B cell (primary cell): Measurements from ENCODE around the gene NOP9. TPM values are rescaled to one million over a fixed set of nuclear protein-coding genes. Genes with fewer than 3 reads are reported as not detected.
A peak's percentile ranks its signal among the peaks of the same experiment; 100 is the strongest.

Experiments used
- ATAC-seq: fragments of 200-7000 bp; cut with Tn5 transposase; one replicate; pipeline ENCODE4 v1.10.0; 2021; ENCODE audit warnings: low read depth, mild to moderate bottlenecking, moderate number of reproducible peaks, moderate library complexity
- CTCF ChIA-PET: fragments of 350-600 bp; sonication (Branson Sonifier 250); formaldehyde crosslinking; loops from one replicate; lab custom pipeline; 2021; ENCODE audit warnings: antibody characterized with exemption, inconsistent platforms; lab: Charles Lee
- POLR2A ChIA-PET: fragments of 350-600 bp; sonication (Branson Sonifier 250); formaldehyde crosslinking; loops from one replicate; lab custom pipeline; 2021; ENCODE audit warnings: antibody characterized with exemption; lab: Charles Lee
- DNase-seq: peaks from one replicate; pipeline ENCODE4 v3.0.0; 2013
- H2AFZ ChIP-seq: 2 replicates; pipeline ENCODE4 v1.6.1; 2012; ENCODE audit warnings: mild to moderate bottlenecking, low read depth, low read length; ENCODE audit not compliant: insufficient read depth, poor library complexity, severe bottlenecking
- H3K27ac ChIP-seq, 2 donors: 1 replicate in 1 of 2; 2 replicates in 1 of 2; pipeline ENCODE4 v1.5.1; 2012 to 2013; ENCODE audit warnings: low read length in 2 of 2, mild to moderate bottlenecking in 2 of 2, moderate library complexity in 1 of 2
- H3K27me3 ChIP-seq, 4 experiments: fragments of 200-600 bp in 1 of 4; sonication (generic) in 1 of 4; replicated peaks in 1 of 4; 1 replicate in 2 of 4; 2 replicates in 2 of 4; pipeline versions ENCODE4 v1.6.1 to v1.7.0; 2013 to 2016; ENCODE audit warnings: low read length in 3 of 4, mild to moderate bottlenecking in 2 of 4, mixed read lengths in 1 of 4, moderate library complexity in 1 of 4; ENCODE audit not compliant: insufficient read depth in 4 of 4, control insufficient read depth in 3 of 4; ENCODE audit errors: control extremely low read depth in 1 of 4
- H3K36me3 ChIP-seq, 2 experiments: replicated peaks in 1 of 2; 1 replicate in 1 of 2; 2 replicates in 1 of 2; pipeline versions ENCODE4 v1.6.1 to v1.7.1; 2013; ENCODE audit warnings: low read length in 1 of 2; ENCODE audit not compliant: insufficient read depth in 2 of 2, control insufficient read depth in 1 of 2; ENCODE audit errors: control extremely low read depth in 1 of 2, extremely low read depth in 1 of 2
- H3K4me1 ChIP-seq, 2 donors: fragments of 200-600 bp in 1 of 2; sonication (generic) in 1 of 2; 1 replicate in 1 of 2; 2 replicates in 1 of 2; pipeline versions ENCODE4 v1.5.1 to v1.6.1; 2013 to 2017; ENCODE audit warnings: low read length in 2 of 2; ENCODE audit not compliant: control insufficient read depth in 2 of 2, insufficient read depth in 2 of 2
- H3K4me2 ChIP-seq: replicated peaks from 2 replicates; pipeline ENCODE3; 2012; ENCODE audit warnings: mild to moderate bottlenecking, low read depth, low read length; ENCODE audit not compliant: poor library complexity, severe bottlenecking
- H3K4me3 ChIP-seq, 5 experiments: fragments of 200-600 bp in 1 of 5; sonication (generic) in 1 of 5; 1 replicate in 3 of 5; 2 replicates in 2 of 5; pipeline versions ENCODE4 v1.5.1 to v1.7.0; 2011 to 2016; ENCODE audit warnings: low read length in 4 of 5, mild to moderate bottlenecking in 4 of 5, low read depth in 2 of 5, control low read depth in 1 of 5, moderate library complexity in 1 of 5; ENCODE audit not compliant: insufficient read depth in 1 of 5; ENCODE audit errors: control extremely low read depth in 1 of 5, extremely low read depth in 1 of 5
- H3K79me2 ChIP-seq: fragments of 200-600 bp; sonication (generic); one replicate; pipeline ENCODE4 v1.6.0; 2016; ENCODE audit warnings: low read length; ENCODE audit not compliant: control insufficient read depth, insufficient read depth
- H3K9ac ChIP-seq: fragments of 200-600 bp; sonication (generic); 2 replicates; pipeline ENCODE4 v1.6.1; 2017; ENCODE audit warnings: mild to moderate bottlenecking, low read length, moderate library complexity
- H3K9me3 ChIP-seq, 3 donors: one replicate each; pipeline versions ENCODE4 v1.6.1 to v1.7.1; 2013; ENCODE audit warnings: low read length in 2 of 3; ENCODE audit not compliant: control insufficient read depth in 2 of 3, insufficient read depth in 1 of 3; ENCODE audit errors: control extremely low read depth in 1 of 3
- H4K20me1 ChIP-seq: 2 replicates; pipeline ENCODE4 v1.6.0; 2012; ENCODE audit warnings: mild to moderate bottlenecking, low read length; ENCODE audit not compliant: insufficient read depth, control insufficient read depth, poor library complexity, severe bottlenecking
- H3K27ac Mint-ChIP-seq: one replicate; pipeline ENCODE4 v1.8.0; 2021; ENCODE audit warnings: mixed read lengths
- H3K27me3 Mint-ChIP-seq: one replicate; pipeline ENCODE4 v1.8.0; 2021; ENCODE audit warnings: mixed read lengths
- H3K4me1 Mint-ChIP-seq: one replicate; pipeline ENCODE4 v1.8.0; 2021; ENCODE audit warnings: mixed read lengths
- H3K4me3 Mint-ChIP-seq: one replicate; pipeline ENCODE4 v1.8.0; 2021; ENCODE audit warnings: mixed read lengths
- H3K9me3 Mint-ChIP-seq: one replicate; pipeline ENCODE4 v1.8.0; 2022; ENCODE audit warnings: mixed read lengths; ENCODE audit not compliant: insufficient read depth
- CTCF ChIP-seq: fragments of 200-600 bp; IDR thresholded peaks from one replicate; pipeline ENCODE4 v1.8.0; 2022; ENCODE audit warnings: antibody characterized with exemption, mild to moderate bottlenecking
- EZH2 ChIP-seq: IDR thresholded peaks from 2 replicates; pipeline ENCODE4 v1.6.1; 2012; ENCODE audit warnings: borderline replicate concordance, low read depth, mild to moderate bottlenecking, moderate library complexity, low read length; ENCODE audit not compliant: insufficient read depth, poor library complexity, severe bottlenecking
- WGBS: methylation state at CpG from one replicate; pipeline ENCODE4 v1.1.5; 2013; ENCODE audit warnings: missing lambda C conversion rate; ENCODE audit not compliant: insufficient coverage; 5-methylcytosine and 5-hydroxymethylcytosine counted together
- intact Hi-C: fragments of 100-400 bp; cut with micrococcal nuclease; formaldehyde crosslinking; loops from one replicate; pipeline ENCODE4 v1.10.0; 2022
- polyA plus RNA-seq: library from polyadenylated mRNA; depleted of rRNA; stranded (reverse); fragments of >200 nt; gene quantifications from 2 replicates; pipeline ENCODE4 v1.2.3, GENCODE V29; 2012
- total RNA-seq, 2 donors: library from RNA; stranded (reverse); fragments of 120-200 nt in 1 of 2; gene quantifications; 1 replicate in 1 of 2; 2 replicates in 1 of 2; pipeline versions ENCODE4 v1.2.3 to v1.2.4, GENCODE V29; 2013 to 2022

NOP9 gene
- total and polyA plus RNA-seq, 2 donors (not counting 1 experiment from before 2014, with no cell fraction given): 9.7 to 22.6 TPM

- Histone ChIP-seq H3K36me3 (peaks cover 0 to 30% of the 10 kb centered on the region in 2 experiments), H3K27me3 (no peaks in the 10 kb centered on the region), H3K4me1 (peaks cover 32 to 39% of the 10 kb centered on the region in 2 donors), H3K9ac (peak within 1 kb of the TSS; percentile 90), H4K20me1 (no peaks in the 10 kb centered on the region), H3K4me2 (peak within 1 kb of the TSS; percentile 86), H2AFZ (peak within 1 kb of the TSS; percentile 79), H3K4me3 (peak within 1 kb of the TSS; percentile 45 to 96 (median 93)), H3K9me3 (no peaks in the 10 kb centered on the region), H3K79me2 (peaks cover 20% of the 10 kb centered on the region), H3K27ac (peak within 1 kb of the TSS; percentile 93 to 97)
- ATAC-seq (peak; percentile 87), DNase-seq (peak; percentile 98)
- no peaks in the 10 kb centered on the region for H3K27me3 Mint-ChIP-seq
- peak within 1 kb of the TSS; percentile 94 for H3K4me3 Mint-ChIP-seq
- no peaks in the 10 kb centered on the region for H3K9me3 Mint-ChIP-seq
- ChIA-PET POLR2A (interaction anchor here (0.6 to 2.9 kb wide), 19 partner anchors 9 to 711 kb away, joined by 3 to 51 read pairs (median 5); partner anchors contain the start of genes CBLN3, DCAF11, DHRS1 and EMC9), CTCF (interaction anchor here (1.0 to 4.2 kb wide), 22 partner anchors 8 to 179 kb away, joined by 3 to 40 read pairs (median 4); partner anchors contain the start of genes CHMP4A, CIDEB, IRF9 and LTB4R)
- H3K4me1 Mint-ChIP-seq: peaks cover 48% of the 10 kb centered on the region
- under 1% methylated on average over 59 of the region's 61 CpGs for WGBS
- peak within 1 kb of the TSS; percentile 94 for H3K27ac Mint-ChIP-seq
- intact Hi-C loops: loop anchor here (1.0 to 10.0 kb wide), 12 partner anchors 8 to 160 kb away; partner anchors contain the start of genes CHMP4A, DCAF11, EMC9 and GMPR2
- TF ChIP-seq EZH2 (no peak), CTCF (peak; percentile 75)
Observed at GRCh38 chr14:24271134-24271833, 28.4 kb upstream of the NOP9 start, which contains the start of gene RABGGTA. TSS of gene RABGGTA (minus strand) at chr14:24271597. CDS start at chr14:24271115, 482 bp downstream.
